IPS-20b (cell line): ENCODE results near the gene PNKD.
A peak's percentile ranks its signal among the peaks of the same experiment; 100 is the strongest.

ENCODE experiments used
- H3K27ac ChIP-seq: one replicate; pipeline ENCODE4 v1.5.1; 2013; ENCODE audit warnings: low read length
- H3K27me3 ChIP-seq: 2 replicates; pipeline ENCODE4 v1.6.1; 2013; ENCODE audit warnings: mild to moderate bottlenecking, low read length, inconsistent platforms; ENCODE audit not compliant: insufficient read depth
- H3K36me3 ChIP-seq: 2 replicates; pipeline ENCODE4 v1.6.1; 2013; ENCODE audit warnings: low read depth, mild to moderate bottlenecking, inconsistent platforms, low read length, moderate library complexity; ENCODE audit not compliant: insufficient read depth
- H3K4me1 ChIP-seq: 2 replicates; pipeline ENCODE4 v1.6.1; 2013; ENCODE audit warnings: mild to moderate bottlenecking, control low read depth, inconsistent platforms, low read length, moderate library complexity; ENCODE audit not compliant: insufficient read depth
- H3K4me3 ChIP-seq: 2 replicates; pipeline ENCODE4 v1.5.1; 2013; ENCODE audit warnings: mild to moderate bottlenecking, low read length, inconsistent platforms
- H3K9ac ChIP-seq: 2 replicates; pipeline ENCODE4 v1.6.1; 2013; ENCODE audit warnings: low read depth, mild to moderate bottlenecking, inconsistent platforms, low read length, moderate library complexity
- H3K9me3 ChIP-seq: 2 replicates; pipeline ENCODE4 v1.6.1; 2013; ENCODE audit warnings: mild to moderate bottlenecking, low read depth, low read length, inconsistent platforms; ENCODE audit not compliant: insufficient read depth

PNKD gene

GRCh38 chr2:218383892-218384519 is 113.7 kb downstream of the PNKD start:
- no peak overlapping the region for H3K27ac ChIP-seq
- no peak overlapping the region for H3K9ac ChIP-seq
- H3K4me1 ChIP-seq = 0 out of 2 replicates have a peak, but pooled peaks cover 3% of the 10 kb centered on the region
- no peak overlapping the region for H3K4me3 ChIP-seq
- no peaks in the 10 kb centered on the region for H3K9me3 ChIP-seq
- no peaks in the 10 kb centered on the region for H3K36me3 ChIP-seq
- H3K27me3 ChIP-seq = peaks cover 42% of the 10 kb centered on the region

GRCh38 chr2:218384975-218385374 is 114.7 kb downstream of the PNKD start:
- H3K9me3 ChIP-seq = no peaks in the 10 kb centered on the region
- peaks cover 42% of the 10 kb centered on the region for H3K27me3 ChIP-seq
- H3K4me1 ChIP-seq = 0 out of 2 replicates have a peak, but pooled peaks cover 3% of the 10 kb centered on the region
- no peaks in the 10 kb centered on the region for H3K36me3 ChIP-seq
- H3K9ac ChIP-seq = no peak overlapping the region
- no peak overlapping the region for H3K4me3 ChIP-seq
- no peak overlapping the region for H3K27ac ChIP-seq

GRCh38 chr2:218386505-218387368 is 116.4 kb downstream of the PNKD start:
- Histone ChIP-seq H3K27ac (no peak overlapping the region), H3K9ac (peak overlapping the region; percentile 64; the same call in 1 of the 2 replicates), H3K4me3 (peak overlapping the region; percentile 62), H3K4me1 (0 out of 2 replicates have a peak, but pooled peaks cover 3% of the 10 kb centered on the region), H3K36me3 (no peaks in the 10 kb centered on the region), H3K9me3 (no peaks in the 10 kb centered on the region), H3K27me3 (peaks cover 39% of the 10 kb centered on the region)

GRCh38 chr2:218387369-218388194 is 117.3 kb downstream of the PNKD start:
- Histone ChIP-seq H3K27me3 (peaks cover 31% of the 10 kb centered on the region), H3K9ac (peak overlapping the region; percentile 64; the same call in 1 of the 2 replicates), H3K4me1 (0 out of 2 replicates have a peak, but pooled peaks cover 3% of the 10 kb centered on the region), H3K27ac (no peak overlapping the region), H3K9me3 (no peaks in the 10 kb centered on the region), H3K36me3 (no peaks in the 10 kb centered on the region), H3K4me3 (peak overlapping the region; percentile 62)

- Histone ChIP-seq H3K9ac (no peak overlapping the region), H3K27me3 (peaks cover 35% of the 10 kb centered on the region), H3K36me3 (no peaks in the 10 kb centered on the region), H3K4me1 (0 out of 2 replicates have a peak, but pooled peaks cover 3% of the 10 kb centered on the region), H3K27ac (no peak overlapping the region), H3K9me3 (no peaks in the 10 kb centered on the region), H3K4me3 (no peak overlapping the region)
Measured at GRCh38 chr2:218389333-218390150, 119.2 kb downstream of the PNKD start.

GRCh38 chr2:218391202-218391601 is 120.9 kb downstream of the PNKD start:
- H3K27ac ChIP-seq = no peak overlapping the region
- H3K4me1 ChIP-seq = 0 out of 2 replicates have a peak, but pooled peaks cover 3% of the 10 kb centered on the region
- no peaks in the 10 kb centered on the region for H3K36me3 ChIP-seq
- H3K4me3 ChIP-seq = no peak overlapping the region
- no peak overlapping the region for H3K9ac ChIP-seq
- no peaks in the 10 kb centered on the region for H3K9me3 ChIP-seq
- peaks cover 37% of the 10 kb centered on the region for H3K27me3 ChIP-seq

- no peak overlapping the region for H3K27ac ChIP-seq
- H3K9me3 ChIP-seq = no peaks in the 10 kb centered on the region
- peaks cover 8% of the 10 kb centered on the region; the same call in 1 of the 2 replicates for H3K4me1 ChIP-seq
- no peak overlapping the region for H3K9ac ChIP-seq
- peaks cover 37% of the 10 kb centered on the region for H3K27me3 ChIP-seq
- no peaks in the 10 kb centered on the region for H3K36me3 ChIP-seq
- H3K4me3 ChIP-seq = no peak overlapping the region
Measured at GRCh38 chr2:218392459-218392858, 122.1 kb downstream of the PNKD start.

- no peaks in the 10 kb centered on the region for H3K9me3 ChIP-seq
- H3K9ac ChIP-seq = no peak overlapping the region
- no peak overlapping the region for H3K4me3 ChIP-seq
- peaks cover 8% of the 10 kb centered on the region; the same call in 1 of the 2 replicates for H3K4me1 ChIP-seq
- H3K36me3 ChIP-seq = no peaks in the 10 kb centered on the region
- peaks cover 39% of the 10 kb centered on the region for H3K27me3 ChIP-seq
- H3K27ac ChIP-seq = no peak overlapping the region
Measured at GRCh38 chr2:218392891-218393462, 122.7 kb downstream of the PNKD start.

GRCh38 chr2:218393750-218394290 is 123.5 kb downstream of the PNKD start:
- Histone ChIP-seq H3K27me3 (peaks cover 47% of the 10 kb centered on the region), H3K9ac (no peak overlapping the region), H3K27ac (no peak overlapping the region), H3K9me3 (no peaks in the 10 kb centered on the region), H3K36me3 (no peaks in the 10 kb centered on the region), H3K4me1 (peaks cover 8% of the 10 kb centered on the region; the same call in 1 of the 2 replicates), H3K4me3 (no peak overlapping the region)

- Histone ChIP-seq H3K27me3 (peaks cover 54% of the 10 kb centered on the region), H3K9me3 (no peaks in the 10 kb centered on the region), H3K4me1 (peaks cover 8% of the 10 kb centered on the region; the same call in 1 of the 2 replicates), H3K27ac (no peak overlapping the region), H3K4me3 (no peak overlapping the region), H3K9ac (no peak overlapping the region), H3K36me3 (no peaks in the 10 kb centered on the region)
Measured at GRCh38 chr2:218394298-218395089, 124.2 kb downstream of the PNKD start.
